Adipose tissue (tissue), 3 donors: ENCODE results near the gene MAP4K2. TPM values are rescaled to one million over a fixed set of nuclear protein-coding genes. Genes with fewer than 3 reads are reported as not detected.

Source experiments
- H3K27ac ChIP-seq: one replicate; pipeline ENCODE4 v1.5.1; 2013; ENCODE audit warnings: low read depth, low read length
- WGBS, 3 donors: extraction: QIAGEN DNeasy Blood & Tissue Kit; methylation state at CpG; one replicate each; pipeline ENCODE4 v1.1.7; 2013; 5-methylcytosine and 5-hydroxymethylcytosine counted together
- polyA plus RNA-seq, 3 donors: library from polyadenylated mRNA; stranded (reverse); fragments of 200-250 nt; gene quantifications; one replicate each; pipeline ENCODE4 v1.2.3, GENCODE V29; 2013
- donor health status: healthy with polysubstance abuse.
- donor health status: Bipolar disorder and iron deficiency.
- donor health status: healthy.

Gene MAP4K2
- polyA plus RNA-seq, 3 donors = 6.4 to 23.2 (median 15.4) TPM

DNA sequence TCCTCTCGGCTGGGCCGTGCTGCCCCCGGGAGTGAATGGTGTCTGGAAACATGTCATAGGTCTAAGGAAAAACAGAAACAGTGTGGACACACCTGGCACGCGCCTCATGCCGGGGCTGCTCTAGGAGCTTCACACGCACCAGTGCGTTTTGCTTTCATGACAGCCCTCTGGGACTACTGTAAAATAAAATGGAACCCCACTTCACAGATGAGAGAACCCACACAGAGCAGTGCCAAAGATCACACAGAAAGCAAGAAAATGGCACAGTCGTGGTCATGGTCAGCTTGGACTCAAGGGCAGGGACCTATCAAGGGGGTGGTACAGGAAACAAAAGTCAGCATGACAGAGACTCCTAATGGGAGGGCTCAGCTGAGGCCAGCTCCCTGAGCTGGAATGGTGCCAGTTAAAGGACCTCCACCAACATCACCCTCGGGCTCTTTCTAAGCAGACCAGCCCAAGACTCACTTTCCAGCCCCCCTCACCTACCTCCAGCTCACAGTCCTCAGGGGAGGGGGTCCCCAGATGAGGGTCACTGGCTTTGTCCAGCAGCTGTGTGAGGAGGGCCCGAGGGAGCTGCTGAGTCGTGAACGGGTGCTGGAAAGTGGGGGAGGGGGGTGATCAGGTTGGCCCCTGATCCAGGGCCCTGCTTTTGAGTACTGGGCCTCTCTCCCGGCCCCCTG lies 3.3 kb downstream of the MAP4K2 start:
- H3K27ac ChIP-seq = no peak overlapping the region
- 62 to 72% (median 66%) methylated on average over 14 of the region's 14 CpGs for WGBS, 3 donors

DNA sequence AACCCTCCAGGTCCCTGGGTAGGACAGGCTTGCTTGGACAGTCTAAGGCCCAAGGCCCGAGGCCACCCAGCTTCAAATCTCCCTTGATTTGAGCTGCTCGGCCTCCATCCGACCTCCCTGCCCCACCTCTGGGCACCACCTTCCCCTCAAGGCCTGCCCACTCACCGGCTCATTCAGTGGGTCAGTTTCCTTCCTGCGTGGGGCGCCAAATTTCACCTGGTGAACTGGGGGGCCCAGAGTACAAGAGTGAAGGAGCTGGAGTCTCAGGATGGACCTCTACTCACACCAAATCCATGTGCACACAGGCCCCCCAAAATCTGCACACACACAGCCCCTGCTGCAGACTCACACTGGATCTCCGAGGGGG lies 3.8 kb downstream of the MAP4K2 start:
- WGBS, 3 donors = 68 to 77% (median 75%) methylated on average over 7 of the region's 7 CpGs
- no peak overlapping the region for H3K27ac ChIP-seq

DNA sequence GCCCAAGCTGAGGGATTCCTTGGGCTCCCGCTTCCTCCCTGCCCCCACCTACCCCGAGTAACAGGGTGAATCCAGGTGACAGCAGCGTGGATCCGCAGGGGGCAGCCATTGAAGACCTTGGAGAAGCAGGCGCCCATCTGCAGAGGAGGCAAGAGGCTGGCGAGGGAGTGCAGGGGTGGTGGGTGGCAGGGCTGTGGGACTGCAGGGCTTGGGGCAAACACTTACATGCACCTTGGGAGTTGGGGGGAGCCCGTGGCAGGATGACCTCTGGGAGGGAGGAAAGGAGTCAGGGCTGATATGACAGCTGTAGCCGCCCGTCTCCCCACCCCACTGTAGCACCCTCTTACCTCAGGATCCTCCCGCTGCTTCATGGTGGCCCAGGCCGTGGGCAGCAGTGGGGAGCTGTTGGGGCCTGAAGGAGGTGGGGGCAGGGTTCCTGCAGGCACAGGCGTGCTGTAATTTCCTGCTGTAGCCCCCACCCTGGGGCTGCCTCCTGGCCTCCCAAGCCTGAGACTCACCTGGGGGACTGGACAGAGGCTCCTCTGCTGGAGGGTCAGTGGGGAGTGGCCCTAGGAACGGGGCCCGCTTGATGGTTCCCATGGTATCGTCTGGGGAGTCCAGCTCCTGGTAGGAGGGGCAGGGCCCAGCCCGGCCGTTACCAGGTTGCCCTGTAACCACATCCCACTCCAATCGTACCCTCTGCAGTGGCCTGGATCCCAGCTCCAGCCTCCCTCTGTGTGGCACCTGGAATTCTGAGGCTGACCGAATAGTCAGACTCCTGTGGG lies 6.1 kb downstream of the MAP4K2 start:
- 80 to 93% (median 86%) methylated on average over 19 of the region's 19 CpGs for WGBS, 3 donors
- H3K27ac ChIP-seq = no peak overlapping the region

DNA sequence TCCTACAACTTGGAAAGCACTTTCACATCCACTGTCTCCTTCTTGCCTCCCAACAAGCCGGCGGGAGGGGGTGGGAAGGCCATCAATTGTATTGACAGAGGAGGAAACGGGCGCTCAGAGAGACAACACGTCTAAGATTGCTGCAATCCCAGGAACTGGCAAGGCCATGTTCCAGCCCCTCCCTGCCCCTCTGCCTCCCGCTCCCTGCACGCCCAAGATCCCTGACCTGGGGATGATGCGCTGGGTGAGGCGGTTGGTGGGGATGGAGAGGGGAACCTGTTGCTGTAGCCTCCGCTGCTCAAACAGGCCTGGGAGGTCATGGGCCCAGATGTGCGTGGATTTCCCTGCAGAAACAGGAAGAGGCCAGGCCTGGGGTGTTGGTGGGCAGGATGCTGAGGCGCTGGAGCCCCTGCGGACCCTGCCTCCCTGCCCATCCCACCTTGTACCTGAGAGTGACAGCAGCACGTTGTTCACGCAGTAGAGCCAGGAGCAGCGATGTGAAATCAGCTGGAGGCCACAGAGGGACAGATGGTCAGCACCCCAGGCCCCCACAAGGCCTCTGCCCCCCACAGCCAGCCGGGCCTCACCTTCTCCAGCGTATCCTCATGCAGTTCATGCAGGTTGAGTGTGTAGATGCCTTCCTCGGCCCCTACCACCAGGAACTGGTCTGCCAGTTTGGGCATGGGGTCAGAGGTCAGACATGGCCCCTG lies 6.8 kb downstream of the MAP4K2 start:
- H3K27ac ChIP-seq = no peak overlapping the region
- 63 to 89% (median 65%) methylated on average over 19 of the region's 19 CpGs for WGBS, 3 donors

DNA sequence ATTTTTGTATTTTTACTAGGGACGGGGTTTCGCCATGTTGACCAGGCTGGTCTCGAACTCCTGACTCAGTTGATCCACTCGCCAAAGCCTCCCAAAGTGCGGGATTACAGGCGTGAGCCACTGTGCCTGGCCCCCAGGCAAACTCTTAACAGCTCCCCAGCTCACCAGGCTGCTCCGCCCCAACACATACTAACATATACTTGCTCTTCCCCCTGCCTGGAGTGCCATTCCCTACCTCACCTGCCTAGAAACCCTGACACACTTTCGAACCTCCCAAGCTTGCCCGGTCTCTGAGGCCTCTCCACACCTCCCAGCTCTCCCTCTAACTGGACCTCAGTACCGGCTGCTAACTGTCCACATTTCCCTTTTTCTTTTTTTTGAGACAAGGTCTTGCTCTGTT lies 8.5 kb downstream of the MAP4K2 start:
- H3K27ac ChIP-seq = no peak overlapping the region
- WGBS, 3 donors = 95% methylated on average over 10 of the region's 10 CpGs

DNA sequence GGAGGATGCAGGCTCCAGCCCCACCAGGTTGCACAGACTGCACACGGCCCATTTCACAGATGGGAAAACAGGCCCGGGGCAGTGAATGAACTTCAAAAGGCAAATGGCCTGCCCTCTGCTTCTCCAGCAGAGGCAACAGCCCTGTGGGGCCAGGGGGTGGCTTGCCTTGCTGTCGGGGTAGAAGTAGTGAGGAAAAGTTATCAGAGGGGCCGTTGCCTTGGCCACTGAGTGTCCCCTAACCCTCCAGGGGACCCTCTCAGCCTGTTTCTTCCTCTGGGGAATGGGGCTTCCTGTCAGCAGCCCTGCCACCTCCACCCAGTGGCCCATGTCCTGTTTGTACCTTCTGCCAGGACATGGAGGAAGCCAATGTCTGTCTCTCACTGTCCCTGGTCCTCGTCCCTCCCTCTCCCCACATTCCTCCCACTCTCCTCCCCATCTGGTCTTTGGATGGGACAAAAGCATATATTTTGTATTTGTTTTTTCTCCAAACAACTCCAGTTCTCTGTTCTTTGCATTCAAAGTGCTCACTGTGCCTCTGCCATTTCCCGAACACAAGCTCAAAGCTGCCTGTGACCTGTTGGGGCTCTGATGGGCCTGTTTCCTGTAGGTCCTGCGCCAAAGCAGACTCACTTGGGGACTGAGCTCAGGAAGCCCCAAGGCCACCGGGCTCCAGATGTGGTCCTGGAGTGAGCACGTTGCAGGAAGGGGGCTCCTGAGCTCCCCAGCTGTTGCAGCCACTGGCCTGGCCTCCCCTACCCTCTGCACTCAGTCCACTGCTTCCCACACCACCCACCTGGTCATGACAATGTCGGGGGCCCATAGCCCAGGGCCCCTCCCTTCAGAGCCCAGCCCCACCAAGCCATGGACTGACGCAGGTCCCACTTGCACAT lies 9.5 kb downstream of the MAP4K2 start:
- no peak overlapping the region for H3K27ac ChIP-seq
- 54 to 80% (median 54%) methylated on average over 11 of the region's 11 CpGs for WGBS, 3 donors

DNA sequence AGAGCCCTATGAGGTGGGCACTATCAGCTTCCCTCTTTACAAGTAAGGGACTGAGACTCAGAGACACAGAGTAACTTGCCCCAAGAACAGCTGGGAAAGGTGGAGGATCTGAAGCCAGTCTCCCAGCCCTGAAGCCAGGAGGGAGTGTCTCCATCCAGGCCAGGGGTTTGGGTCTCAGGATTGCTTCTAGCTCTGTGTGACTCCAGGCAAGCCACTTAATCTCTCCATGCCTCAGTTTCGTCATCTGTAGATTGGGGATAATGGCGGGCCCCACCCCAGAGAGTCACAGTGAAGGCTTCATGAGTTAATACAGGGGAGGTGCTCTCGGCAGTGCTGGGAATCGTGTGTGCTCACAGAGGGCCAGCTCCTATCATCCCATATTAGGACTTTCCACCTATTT lies 10.5 kb downstream of the MAP4K2 start:
- 88 to 96% (median 90%) methylated on average over 4 of the region's 4 CpGs for WGBS, 3 donors
- H3K27ac ChIP-seq = no peak overlapping the region

DNA sequence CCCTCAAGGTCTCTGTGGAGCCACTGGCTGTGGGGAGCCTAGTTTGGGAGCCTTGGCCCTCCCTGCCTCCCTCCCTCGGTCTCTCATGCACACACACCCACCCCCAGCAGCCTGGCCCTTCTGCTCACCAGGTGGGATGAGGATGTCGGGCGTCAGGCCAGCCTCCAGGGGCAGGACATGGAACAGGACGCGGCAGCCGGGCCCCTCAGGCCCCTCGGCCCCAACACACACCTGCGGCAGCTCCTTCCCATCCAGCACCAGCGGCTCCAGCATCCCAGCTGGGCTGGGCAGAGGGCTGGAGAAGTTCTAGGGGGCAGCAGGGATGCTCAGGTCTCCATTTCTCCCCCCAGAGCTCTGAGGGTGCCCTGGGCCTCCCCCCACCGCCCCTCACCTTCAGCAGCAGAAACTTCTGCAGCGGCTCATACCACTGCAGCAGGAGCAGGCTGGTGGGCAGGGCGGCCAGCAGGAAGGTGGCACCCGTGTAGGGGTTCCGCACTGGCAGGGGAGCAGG lies 11.2 kb downstream of the MAP4K2 start:
- no peak overlapping the region for H3K27ac ChIP-seq
- WGBS, 3 donors = 91 to 94% (median 94%) methylated on average over 11 to 14 of the region's 14 CpGs

DNA sequence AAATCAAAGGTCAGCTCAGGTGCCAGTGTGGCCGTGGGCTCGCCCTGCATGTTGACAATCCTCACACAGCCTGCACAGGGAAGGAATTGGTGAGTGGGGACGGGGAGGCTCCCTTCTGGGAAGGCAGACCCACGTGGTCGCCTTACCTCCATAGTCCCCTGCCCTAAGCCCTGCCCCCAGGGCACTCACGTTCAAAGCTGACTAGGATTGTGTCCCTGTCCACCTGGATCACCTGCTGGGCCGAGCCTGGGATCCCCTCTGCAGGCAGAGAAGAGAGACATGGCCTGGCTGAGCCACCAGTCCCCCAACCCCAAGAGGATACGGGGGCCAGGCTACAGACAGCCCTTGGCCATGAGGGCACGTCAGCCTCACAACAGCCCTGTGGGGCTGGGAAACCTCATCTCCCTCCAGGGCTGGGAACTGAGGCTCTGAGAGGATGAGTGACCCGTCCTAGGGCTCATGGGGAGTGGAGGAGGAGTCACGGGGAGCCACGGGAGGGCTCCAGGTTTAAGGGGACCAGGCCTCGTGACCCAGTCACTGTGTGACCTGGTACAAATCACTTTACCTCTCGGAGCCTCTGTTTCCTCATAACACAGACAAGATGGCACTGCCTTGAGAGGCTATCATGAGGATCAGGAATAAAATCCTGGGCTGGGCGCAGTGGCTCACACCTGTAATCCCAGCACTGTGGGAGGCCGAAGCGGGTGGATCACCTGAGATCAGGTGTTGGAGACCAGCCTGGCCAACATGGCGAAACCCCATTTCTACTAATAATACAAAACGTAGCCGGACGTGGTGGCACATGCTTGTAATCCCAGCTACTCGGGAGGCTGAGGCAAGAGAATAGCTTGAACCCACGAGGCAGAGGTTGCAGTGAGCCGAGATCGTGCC lies 12.6 kb downstream of the MAP4K2 start:
- WGBS, 3 donors = 90 to 92% (median 90%) methylated on average over 25 of the region's 25 CpGs
- no peak overlapping the region for H3K27ac ChIP-seq

DNA sequence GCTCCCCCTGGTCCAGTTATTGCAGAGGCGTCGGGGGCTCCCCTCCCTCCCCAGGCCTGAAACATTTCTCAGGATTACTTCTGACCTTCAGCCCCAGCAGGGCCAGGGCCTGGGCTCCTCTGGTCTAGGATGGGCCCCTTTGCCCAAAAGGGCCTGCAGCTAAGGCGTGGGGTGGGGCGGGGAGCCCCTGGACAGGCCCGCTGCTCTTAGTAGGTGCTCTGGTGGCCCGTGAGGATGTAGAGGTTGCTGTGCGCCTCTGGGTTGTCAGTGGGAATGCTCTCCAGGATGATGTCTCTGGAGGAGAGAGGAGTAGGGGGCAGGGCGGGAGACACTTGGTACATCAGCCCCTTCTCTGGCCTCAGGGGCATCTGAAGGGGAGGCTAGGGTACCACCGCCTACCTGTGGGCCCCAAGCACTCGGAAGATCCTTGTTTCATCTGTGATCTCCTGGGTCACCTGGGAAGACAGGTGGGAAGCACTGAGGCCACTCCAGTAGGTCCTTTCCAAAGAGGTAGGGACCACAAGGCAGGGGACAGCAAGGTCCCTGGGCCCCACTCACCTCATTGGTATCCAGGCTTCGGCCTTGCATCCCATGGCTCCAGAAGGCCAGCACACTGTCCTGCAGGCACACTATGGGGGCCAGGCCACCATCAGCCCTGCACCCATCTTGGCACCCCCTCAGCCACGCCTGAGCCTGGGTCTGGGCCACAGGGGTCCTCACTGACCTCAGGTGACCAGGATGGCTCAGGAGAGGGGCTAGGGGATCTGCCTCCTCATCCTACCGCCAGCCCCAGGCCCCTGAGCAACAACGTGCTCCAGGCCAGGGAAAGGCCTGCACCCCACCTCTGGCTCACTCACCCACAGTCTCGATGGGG lies 13.4 kb downstream of the MAP4K2 start:
- no peak overlapping the region for H3K27ac ChIP-seq
- WGBS, 3 donors = 89 to 93% (median 93%) methylated on average over 15 of the region's 15 CpGs

DNA sequence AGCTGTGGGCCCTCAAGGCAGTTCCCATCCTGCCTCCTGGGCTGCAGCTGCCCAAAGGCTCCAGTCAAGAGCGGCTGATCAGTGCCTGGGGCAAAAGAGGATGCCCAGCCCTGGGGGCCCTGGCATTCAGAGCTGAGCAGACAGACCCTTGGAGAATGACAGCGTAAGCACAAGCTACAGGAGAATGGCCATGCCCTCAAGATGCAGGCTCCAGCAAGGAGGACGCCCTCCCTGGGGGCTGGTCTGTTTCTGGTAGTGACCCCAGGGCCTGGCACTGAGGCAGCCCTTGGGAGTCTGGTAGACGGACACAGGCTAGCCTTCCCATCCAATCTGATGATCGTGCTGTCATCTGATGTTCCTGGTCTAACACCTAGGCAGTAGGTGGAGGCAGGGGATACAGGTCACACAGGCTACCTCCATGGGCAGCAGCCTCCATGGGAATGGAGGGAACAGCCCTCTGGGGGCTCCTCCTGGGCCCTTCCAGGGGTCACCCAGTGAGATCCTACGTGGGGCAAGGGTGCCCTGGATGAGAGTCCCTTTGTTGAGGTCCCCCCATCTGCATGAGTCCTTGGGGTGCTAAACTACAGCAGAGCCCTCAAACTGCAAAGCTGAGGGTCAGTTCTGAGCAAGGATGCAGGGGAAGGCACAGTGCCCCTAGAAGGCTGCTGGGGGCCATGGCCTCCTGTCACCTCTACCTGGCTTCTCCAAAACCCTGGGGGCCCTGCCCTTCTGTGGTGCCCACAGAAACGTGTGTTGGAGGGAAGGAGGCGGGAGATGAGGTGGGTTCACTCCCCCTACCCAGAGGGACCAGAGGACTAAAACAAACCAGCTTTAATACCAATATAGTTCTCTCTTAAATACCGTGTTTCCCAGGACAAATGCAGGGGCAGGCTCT lies 14.4 kb downstream of the MAP4K2 start:
- no peak overlapping the region for H3K27ac ChIP-seq

DNA sequence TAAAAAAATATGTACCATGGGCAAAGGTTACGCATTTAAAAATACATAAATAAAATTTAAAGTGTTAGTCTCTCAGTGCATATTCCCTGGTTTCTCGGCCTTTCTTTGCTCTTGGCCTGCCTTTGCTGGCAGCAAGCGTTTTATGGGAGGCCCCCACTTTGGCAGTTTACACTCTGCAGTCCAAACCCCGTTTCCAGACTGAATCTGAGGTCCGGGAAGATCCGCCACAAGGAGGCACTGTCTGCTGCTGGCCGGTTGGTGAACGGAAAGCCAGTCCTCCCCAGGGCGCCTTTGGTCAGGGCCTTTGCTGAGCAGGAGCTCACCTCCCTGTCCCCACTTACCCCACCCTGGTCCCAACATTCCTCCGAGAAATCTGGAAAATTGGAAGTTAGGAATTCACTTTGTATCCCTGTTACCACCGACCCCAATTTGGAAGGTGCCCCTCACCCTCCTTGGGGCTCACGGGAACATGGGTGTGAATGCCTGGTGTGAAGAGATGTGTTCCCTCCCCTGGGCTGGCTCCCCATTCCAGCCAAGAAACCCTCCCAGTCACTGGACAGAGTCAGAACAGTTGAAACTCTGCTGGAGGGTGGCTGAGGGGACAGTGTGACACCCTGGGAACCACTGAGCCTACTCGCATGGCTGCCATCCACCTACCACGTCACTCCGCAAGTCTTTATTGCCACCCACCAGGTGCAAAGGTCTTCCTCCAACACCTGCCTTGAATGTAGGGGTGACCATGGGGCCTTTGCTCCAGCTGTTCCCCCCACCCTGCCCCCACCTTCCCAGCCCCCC lies 15.3 kb downstream of the MAP4K2 start:
- no peak overlapping the region for H3K27ac ChIP-seq
- 42 to 43% (median 43%) methylated on average over 15 of the region's 15 CpGs for WGBS, 3 donors

More for the DNA sequence above, 14.4 kb downstream of the MAP4K2 start:
- 83 to 86% (median 85%) methylated on average over 9 of the region's 9 CpGs for WGBS, 3 donors

DNA sequence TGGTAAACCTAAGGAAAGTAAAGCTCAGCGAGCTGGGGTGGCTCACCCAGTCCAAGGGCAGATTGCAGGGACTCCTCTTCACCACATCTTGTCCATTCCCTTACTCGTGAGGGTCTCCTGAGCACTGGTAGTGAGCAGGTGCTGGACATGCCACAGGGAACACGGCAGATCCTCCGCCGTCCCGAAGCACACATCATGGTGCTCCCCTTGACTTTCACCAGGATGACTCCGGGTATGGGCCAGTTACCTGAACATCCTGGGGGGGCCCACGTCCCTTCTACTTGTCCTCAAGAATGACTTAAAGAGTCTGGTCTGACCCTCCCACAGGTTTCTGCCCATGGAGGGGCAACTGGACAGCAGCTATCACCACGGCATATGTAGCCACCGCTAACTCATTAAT lies 16.7 kb downstream of the MAP4K2 start:
- WGBS, 3 donors = 87 to 92% (median 89%) methylated on average over 10 of the region's 10 CpGs
- no peak overlapping the region for H3K27ac ChIP-seq

DNA sequence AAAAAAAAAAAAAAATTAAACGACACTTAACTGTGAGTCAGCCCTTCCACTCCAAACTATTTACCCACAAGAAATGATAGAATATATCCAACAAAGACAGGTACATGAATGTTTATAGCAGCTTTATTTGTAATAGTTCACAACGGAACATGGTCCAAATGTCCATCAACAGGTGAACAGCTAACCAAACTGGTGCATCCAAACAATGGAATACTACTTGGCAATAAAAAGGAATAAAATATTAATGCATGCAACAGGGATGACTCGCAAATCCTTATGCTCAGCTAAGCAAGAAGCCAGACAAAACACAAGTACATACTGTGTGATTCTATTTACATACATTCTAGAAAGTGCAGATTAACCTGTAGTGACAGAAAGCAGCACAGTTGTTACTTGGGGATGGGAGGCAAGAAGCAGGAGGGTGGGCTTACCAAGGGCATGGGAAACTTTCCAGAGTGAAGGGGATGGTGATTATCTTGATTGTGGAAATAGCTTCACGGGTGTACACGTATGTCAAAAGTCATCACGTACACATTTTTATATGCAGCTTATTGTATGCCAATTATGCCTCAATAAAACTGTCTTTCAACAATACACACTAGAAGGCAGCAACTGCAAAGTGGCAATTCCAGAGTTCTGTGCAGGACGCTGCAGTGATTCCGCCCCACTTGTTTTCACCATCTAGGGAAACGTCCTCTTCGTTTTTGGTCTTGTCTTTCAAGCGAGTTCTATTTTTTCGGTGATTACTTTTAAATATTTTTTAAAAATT lies 18.0 kb downstream of the MAP4K2 start:
- no peak overlapping the region for H3K27ac ChIP-seq
- WGBS, 3 donors = 89 to 94% (median 91%) methylated on average over 12 of the region's 12 CpGs
